Measurements from ENCODE around the gene GATA1.

GRCh38 chrX:48792219-48792618, 5.8 kb downstream of the GATA1 start:
- TF ChIP-seq POLR2AphosphoS5 (IDR thresholded peaks at IDR 0.05; ENCODE audit: low read depth, low read length) (no peak), POLR2A (IDR thresholded peaks at IDR 0.05; ENCODE audit: low read depth, low read length) (no peak), TAF1 (IDR thresholded peaks at IDR 0.05; ENCODE audit: low read depth, low read length) (no peak), POU2F2 (IDR thresholded peaks at IDR 0.05; ENCODE audit: low read depth, low read length) (no peak), SPI1 (IDR thresholded peaks at IDR 0.05; ENCODE audit: low read depth, low read length) (no peak)

Data from GM12891 (cell line).